Mononuclear cell (primary cell): Measurements from ENCODE around the gene SLFN14. TPM values are rescaled to one million over a fixed set of nuclear protein-coding genes. Genes with fewer than 3 reads are reported as not detected.
"Not testable (repeated sequence)": the region's sequence is repeated elsewhere in the genome, so short reads cannot be mapped to it uniquely, and the experiment has no call there.

Source experiments
- H3K27me3 ChIP-seq: 2 replicates; pipeline ENCODE4 v1.6.0; 2011; ENCODE audit warnings: low read length, control low read depth; ENCODE audit not compliant: insufficient read depth
- H3K4me1 ChIP-seq: 2 replicates; pipeline ENCODE4 v1.5.1; 2011; ENCODE audit warnings: mild to moderate bottlenecking, low read length, control low read depth; ENCODE audit not compliant: insufficient read depth
- H3K4me3 ChIP-seq: 2 replicates; pipeline ENCODE4 v1.5.1; 2011; ENCODE audit warnings: mild to moderate bottlenecking, low read length, moderate library complexity
- H3K9me3 ChIP-seq: 2 replicates; pipeline ENCODE4 v1.5.1; 2011; ENCODE audit warnings: low read depth, mild to moderate bottlenecking, control low read depth, low read length
- total RNA-seq: library from RNA; depleted of rRNA; stranded (reverse); fragments of >200 nt; gene quantifications from one replicate; pipeline ENCODE4 v1.2.3, GENCODE V29; 2012

SLFN14 gene
- total RNA-seq, 1 donor: 3.8 TPM

- Histone ChIP-seq H3K27me3 (no peaks in the 10 kb centered on the region), H3K4me3 (no peak overlapping the region), H3K4me1 (peaks cover 40% of the 10 kb centered on the region), H3K9me3 (no peaks in the 10 kb centered on the region)
Observed at GRCh38 chr17:35542990-35543389, 17.6 kb downstream of the SLFN14 start.

GRCh38 chr17:35541434-35541833, 19.2 kb downstream of the SLFN14 start:
- Histone ChIP-seq H3K4me3 (no peak overlapping the region), H3K4me1 (peaks cover 35% of the 10 kb centered on the region), H3K9me3 (no peaks in the 10 kb centered on the region), H3K27me3 (no peaks in the 10 kb centered on the region)

- H3K4me3 ChIP-seq: peak overlapping the region; percentile 60
Observed at GRCh38 chr17:35540589-35541404, 19.8 kb downstream of the SLFN14 start.

GRCh38 chr17:35539659-35540026, 21.0 kb downstream of the SLFN14 start:
- Histone ChIP-seq H3K4me1 (peaks cover 30% of the 10 kb centered on the region), H3K27me3 (no peaks in the 10 kb centered on the region), H3K4me3 (no peak overlapping the region), H3K9me3 (no peaks in the 10 kb centered on the region)

More at GRCh38 chr17:35540589-35541404, 19.8 kb downstream of the SLFN14 start:
- Histone ChIP-seq H3K27me3 (no peaks in the 10 kb centered on the region), H3K4me1 (peaks cover 30% of the 10 kb centered on the region), H3K9me3 (no peaks in the 10 kb centered on the region)

GRCh38 chr17:35537601-35538141, 22.9 kb downstream of the SLFN14 start, which contains the start of gene SLFN12L:
Gene SLFN12L (minus strand): TSS chr17:35537678. CDS start chr17:35522364, 15,314 bp downstream.
- peaks cover 30% of the 10 kb centered on the region for H3K4me1 ChIP-seq
- H3K4me3 ChIP-seq: peak within 1 kb of the TSS; percentile 53
- H3K27me3 ChIP-seq: no peaks in the 10 kb centered on the region
- no peaks in the 10 kb centered on the region for H3K9me3 ChIP-seq

- Histone ChIP-seq H3K4me3 (peak overlapping the region; percentile 53), H3K27me3 (no peaks in the 10 kb centered on the region), H3K4me1 (peaks cover 34% of the 10 kb centered on the region), H3K9me3 (no peaks in the 10 kb centered on the region)
Observed at GRCh38 chr17:35536664-35537171, 23.9 kb downstream of the SLFN14 start.

- H3K9me3 ChIP-seq, H3K27me3 ChIP-seq: not testable (repeated sequence)
- Histone ChIP-seq H3K4me1 (peaks cover 26% of the 10 kb centered on the region), H3K4me3 (peak overlapping the region; percentile 53)
Observed at GRCh38 chr17:35535406-35535805, 25.2 kb downstream of the SLFN14 start.

GRCh38 chr17:35534576-35535093, 26.0 kb downstream of the SLFN14 start:
- H3K4me1 ChIP-seq: peaks cover 18% of the 10 kb centered on the region
- peak overlapping the region; percentile 53 for H3K4me3 ChIP-seq
- no peaks in the 10 kb centered on the region for H3K9me3 ChIP-seq
- no peaks in the 10 kb centered on the region for H3K27me3 ChIP-seq

GRCh38 chr17:35531160-35531559, 29.5 kb downstream of the SLFN14 start:
- H3K4me3 ChIP-seq: no peak overlapping the region
- H3K4me1 ChIP-seq: peaks cover 13% of the 10 kb centered on the region
- H3K9me3 ChIP-seq: no peaks in the 10 kb centered on the region
- H3K27me3 ChIP-seq: no peaks in the 10 kb centered on the region

- Histone ChIP-seq H3K9me3 (no peaks in the 10 kb centered on the region), H3K27me3 (no peaks in the 10 kb centered on the region), H3K4me3 (no peak overlapping the region), H3K4me1 (peaks cover 13% of the 10 kb centered on the region)
Observed at GRCh38 chr17:35529866-35530265, 30.8 kb downstream of the SLFN14 start.

GRCh38 chr17:35529326-35529725, 31.3 kb downstream of the SLFN14 start:
- not testable (repeated sequence) for H3K9me3 ChIP-seq, H3K27me3 ChIP-seq, H3K4me3 ChIP-seq
- H3K4me1 ChIP-seq: peaks cover 15% of the 10 kb centered on the region

- peaks cover 56% of the 10 kb centered on the region for H3K4me1 ChIP-seq
- H3K9me3 ChIP-seq: no peaks in the 10 kb centered on the region
- H3K4me3 ChIP-seq: no peak overlapping the region
- no peaks in the 10 kb centered on the region for H3K27me3 ChIP-seq
Observed at GRCh38 chr17:35523296-35523695, 37.3 kb downstream of the SLFN14 start.

- not testable (repeated sequence) for H3K9me3 ChIP-seq, H3K4me3 ChIP-seq, H3K27me3 ChIP-seq
- H3K4me1 ChIP-seq: peaks cover 52% of the 10 kb centered on the region
Observed at GRCh38 chr17:35521654-35522256, 38.9 kb downstream of the SLFN14 start.

- H3K9me3 ChIP-seq: no peaks in the 10 kb centered on the region
- H3K27me3 ChIP-seq: no peaks in the 10 kb centered on the region
- peaks cover 52% of the 10 kb centered on the region for H3K4me1 ChIP-seq
- H3K4me3 ChIP-seq: no peak overlapping the region
Observed at GRCh38 chr17:35521150-35521549, 39.5 kb downstream of the SLFN14 start.

GRCh38 chr17:35519906-35520442, 40.6 kb downstream of the SLFN14 start:
- Histone ChIP-seq H3K4me1 (peaks cover 52% of the 10 kb centered on the region), H3K4me3 (no peak overlapping the region), H3K9me3 (no peaks in the 10 kb centered on the region), H3K27me3 (peaks cover 4% of the 10 kb centered on the region)
